Neural cell (in vitro differentiated cells): Measurements from ENCODE around the gene ZNF862. TPM values are rescaled to one million over a fixed set of nuclear protein-coding genes. Genes with fewer than 3 reads are reported as not detected.

Source experiments
- H2AFZ ChIP-seq: fragments of 200-600, 300-800 bp; sonication (generic), shearing (Covaris generic); 2 replicates; pipeline ENCODE4 v1.6.0; 2014; ENCODE audit warnings: low read depth, mild to moderate bottlenecking, antibody characterized with exemption, low read length, moderate library complexity
- H3F3A ChIP-seq: fragments of 200-600 bp; shearing (Covaris generic); 2 replicates; pipeline ENCODE4 v1.6.1; 2016; ENCODE audit warnings: mild to moderate bottlenecking, moderate library complexity, mixed read lengths, antibody characterized with exemption, low read length; ENCODE audit not compliant: insufficient read depth, poor library complexity, severe bottlenecking
- H3K27ac ChIP-seq: fragments of 200-600, 300-800 bp; sonication (generic), shearing (Covaris generic); 2 replicates; pipeline ENCODE4 v1.5.1; 2014; ENCODE audit warnings: mild to moderate bottlenecking, low read length, moderate library complexity
- H3K27me3 ChIP-seq: fragments of 300-800, 200-600 bp; sonication (generic), shearing (Covaris generic); 2 replicates; pipeline ENCODE4 v1.6.0; 2014; ENCODE audit warnings: mild to moderate bottlenecking, low read depth, low read length, moderate library complexity; ENCODE audit not compliant: insufficient read depth
- H3K36me3 ChIP-seq: fragments of 300-800, 200-600 bp; sonication (generic), shearing (Covaris generic); 2 replicates; pipeline ENCODE4 v1.5.1; 2014; ENCODE audit warnings: mild to moderate bottlenecking, antibody characterized with exemption, low read length, moderate library complexity; ENCODE audit not compliant: insufficient read depth
- H3K4me2 ChIP-seq: fragments of 300-800, 200-600 bp; sonication (generic), shearing (Covaris generic); 2 replicates; pipeline ENCODE4 v1.6.0; 2014; ENCODE audit warnings: mild to moderate bottlenecking, low read length
- H3K4me3 ChIP-seq: fragments of 300-800, 200-600 bp; sonication (generic), shearing (Covaris generic); 2 replicates; pipeline ENCODE4 v1.5.1; 2014; ENCODE audit warnings: mild to moderate bottlenecking, low read length, moderate library complexity
- H3K79me2 ChIP-seq: fragments of 200-600 bp; shearing (Covaris generic); replicated peaks from 2 replicates; pipeline ENCODE4 v1.6.0; 2014; ENCODE audit warnings: mild to moderate bottlenecking, low read length, moderate library complexity; ENCODE audit not compliant: insufficient read depth
- H3K9ac ChIP-seq: fragments of 300-800, 200-600 bp; sonication (generic), shearing (Covaris generic); 2 replicates; pipeline ENCODE4 v1.6.1; 2016; ENCODE audit warnings: mild to moderate bottlenecking, low read length, mixed read lengths
- H3K9me2 ChIP-seq: fragments of 200-600 bp; shearing (Covaris generic); 2 replicates; pipeline ENCODE4 v1.6.1; 2016; ENCODE audit warnings: mild to moderate bottlenecking, low read length, mixed read lengths; ENCODE audit not compliant: insufficient read depth
- H3K9me3 ChIP-seq: fragments of 200-600, 300-800 bp; sonication (generic), shearing (Covaris generic); 2 replicates; pipeline ENCODE4 v1.6.1; 2016; ENCODE audit warnings: mild to moderate bottlenecking, mixed run types, low read length, moderate library complexity, mixed read lengths
- H4K20me1 ChIP-seq: fragments of 200-600 bp; shearing (Covaris generic); 2 replicates; pipeline ENCODE4 v1.6.1; 2016; ENCODE audit warnings: mild to moderate bottlenecking, mixed run types; ENCODE audit not compliant: insufficient read depth
- CTCF ChIP-seq: fragments of 450-650 bp; IDR thresholded peaks from 2 replicates; pipeline ENCODE4 v1.5.1; 2014; ENCODE audit warnings: antibody characterized with exemption, mild to moderate bottlenecking, moderate library complexity; ENCODE audit not compliant: poor library complexity, severe bottlenecking
- EP300 ChIP-seq: fragments of 450-650 bp; conservative IDR thresholded peaks from 2 replicates; pipeline ENCODE4 v1.6.1; 2014; ENCODE audit warnings: antibody characterized with exemption, mild to moderate bottlenecking, moderate library complexity; ENCODE audit not compliant: poor library complexity, severe bottlenecking
- EZH2 ChIP-seq: fragments of 200-600, 300-800 bp; shearing (Covaris generic), sonication (generic); IDR thresholded peaks from 2 replicates; pipeline ENCODE4 v1.6.1; 2014; ENCODE audit warnings: antibody characterized with exemption, low read length, borderline replicate concordance, mild to moderate bottlenecking; ENCODE audit not compliant: insufficient read depth, poor library complexity, severe bottlenecking
- MXI1 ChIP-seq: fragments of 450-650 bp; conservative IDR thresholded peaks from 2 replicates; pipeline ENCODE4 v1.6.1; 2014; ENCODE audit warnings: antibody characterized with exemption, mild to moderate bottlenecking; ENCODE audit not compliant: poor library complexity, severe bottlenecking
- POLR2AphosphoS5 ChIP-seq: IDR thresholded peaks from 2 replicates; pipeline ENCODE4 v1.6.1; 2012
- RAD21 ChIP-seq: fragments of 450-650 bp; conservative IDR thresholded peaks from 2 replicates; pipeline ENCODE4 v1.6.1; 2014; ENCODE audit warnings: antibody characterized with exemption, mild to moderate bottlenecking, moderate library complexity
- REST ChIP-seq: IDR thresholded peaks from 2 replicates; pipeline ENCODE4 v1.6.1; 2012; ENCODE audit warnings: borderline replicate concordance
- SMC3 ChIP-seq: fragments of 450-650 bp; conservative IDR thresholded peaks from 2 replicates; pipeline ENCODE4 v1.6.1; 2014; ENCODE audit warnings: antibody characterized with exemption, mild to moderate bottlenecking, moderate library complexity; ENCODE audit not compliant: poor library complexity
- TAF1 ChIP-seq: IDR thresholded peaks from 2 replicates; pipeline ENCODE4 v1.6.1; 2012; ENCODE audit warnings: low read depth
- polyA plus RNA-seq: library from polyadenylated mRNA; depleted of rRNA; stranded (reverse); fragments of >200 nt; gene quantifications from 2 replicates; pipeline ENCODE4 v1.2.3, GENCODE V29; 2014

ZNF862 gene
- polyA plus RNA-seq, 1 donor from 2014 or later, result 19.0 TPM

- Histone ChIP-seq H3K9me2 (no peaks in the 10 kb centered on the region), H3F3A (no peaks in the 10 kb centered on the region), H3K4me2 (no peak overlapping the region), H2AFZ (no peak overlapping the region), H3K27me3 (no peaks in the 10 kb centered on the region), H3K79me2 (no peaks in the 10 kb centered on the region), H4K20me1 (no peaks in the 10 kb centered on the region), H3K9ac (no peak overlapping the region), H3K9me3 (no peaks in the 10 kb centered on the region), H3K36me3 (no peaks in the 10 kb centered on the region), H3K27ac (no peak overlapping the region), H3K4me3 (no peak overlapping the region)
- TF ChIP-seq REST (no peak), RAD21 (no peak), CTCF (no peak), TAF1 (no peak), MXI1 (no peak), EP300 (no peak), SMC3 (no peak)
Measured at GRCh38 chr7:149850716-149851115, 12.5 kb downstream of the ZNF862 start.

- TF ChIP-seq EP300 (no peak), MXI1 (no peak), SMC3 (no peak), POLR2AphosphoS5 (no peak), EZH2 (no peak), RAD21 (no peak), CTCF (no peak), REST (no peak), TAF1 (no peak)
- no peaks in the 10 kb centered on the region for H3K9me3 ChIP-seq
- H4K20me1 ChIP-seq, result no peaks in the 10 kb centered on the region
- no peaks in the 10 kb centered on the region for H3K27me3 ChIP-seq
- H3K9me2 ChIP-seq, result no peaks in the 10 kb centered on the region
- H3K27ac ChIP-seq, result no peak overlapping the region
- H3K36me3 ChIP-seq, result no peaks in the 10 kb centered on the region
- no peak overlapping the region for H3K9ac ChIP-seq
- no peak overlapping the region for H2AFZ ChIP-seq
- H3F3A ChIP-seq, result no peaks in the 10 kb centered on the region
- H3K4me3 ChIP-seq, result no peak overlapping the region
- H3K79me2 ChIP-seq, result no peaks in the 10 kb centered on the region
- H3K4me2 ChIP-seq, result no peak overlapping the region
Measured at GRCh38 chr7:149851449-149851848, 13.3 kb downstream of the ZNF862 start.
